ENCODE results near the gene LRRC37A3.
A peak's percentile ranks its signal among the peaks of the same experiment; 100 is the strongest.
"Not testable (repeated sequence)": the region's sequence is repeated elsewhere in the genome, so short reads cannot be mapped to it uniquely, and the experiment has no call there.

LRRC37A3 gene

DNA sequence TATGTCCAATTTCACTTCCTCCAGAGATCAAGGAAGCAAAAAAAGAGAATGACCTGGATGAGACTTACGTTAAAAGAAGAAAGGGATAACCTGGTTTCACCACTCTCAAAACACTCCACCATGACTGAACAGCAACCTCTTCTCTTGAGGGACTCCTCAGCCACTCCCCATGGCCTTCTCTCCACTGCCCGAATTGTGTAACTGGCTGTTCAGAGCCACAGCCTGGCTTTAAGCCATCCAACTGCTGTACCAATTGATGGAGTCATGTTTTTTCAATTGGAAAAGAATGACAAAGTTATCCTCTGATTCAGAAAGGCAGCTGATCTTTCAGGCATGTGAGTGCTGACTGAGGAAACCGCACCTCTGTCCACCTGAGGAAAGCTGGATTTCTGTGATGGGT lies 85.2 kb downstream of the LRRC37A3 start:
- not testable (repeated sequence) for DNase-seq (ENCODE audit: low spot score)

DNA sequence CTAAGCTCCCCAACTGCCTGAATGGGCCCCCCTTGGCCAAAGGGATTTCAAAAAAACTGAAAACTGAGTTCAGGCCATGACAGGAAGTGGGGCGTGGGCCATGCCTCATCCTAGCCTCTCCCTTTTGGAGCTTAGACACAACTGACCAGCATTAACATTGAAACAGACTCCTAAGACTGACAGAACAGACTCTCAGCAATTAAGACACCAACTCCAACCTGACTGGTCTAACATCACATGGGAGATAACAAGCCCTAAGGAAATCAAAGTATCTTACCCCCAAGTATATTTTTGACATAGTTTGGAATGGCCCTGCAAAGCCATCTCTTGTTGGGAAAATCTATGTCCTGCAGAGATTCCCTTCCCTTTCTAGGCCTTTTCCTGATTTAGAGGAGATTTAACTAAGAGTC lies 88.6 kb downstream of the LRRC37A3 start:
- DNase-seq (ENCODE audit: low spot score): not testable (repeated sequence)

- DNase-seq (ENCODE audit: low spot score): not testable (repeated sequence)
These were observed 89.3 kb downstream of the LRRC37A3 start for GRCh38 chr17:64829824-64830630.

DNA sequence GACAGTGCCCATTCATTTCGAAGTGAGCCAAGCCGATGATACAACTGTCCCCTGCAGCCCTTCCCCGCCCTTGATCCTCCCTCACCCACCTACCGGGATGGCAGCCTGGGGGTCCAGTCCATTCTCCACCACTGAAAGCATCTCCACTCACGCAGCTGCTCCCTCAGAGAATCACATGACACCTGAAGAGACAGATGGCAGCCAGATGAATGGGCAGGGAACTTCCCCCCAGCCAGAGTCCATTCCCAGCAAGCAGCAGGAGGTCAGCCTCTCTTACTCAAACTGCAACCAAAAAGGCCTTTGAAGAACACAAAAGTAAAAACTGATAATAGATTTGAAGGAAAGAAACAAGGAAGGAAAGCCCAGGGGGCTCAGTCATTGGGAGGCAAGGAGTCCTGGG lies 90.2 kb downstream of the LRRC37A3 start:
- DNase-seq (ENCODE audit: low spot score): not testable (repeated sequence)

- not testable (repeated sequence) for DNase-seq (ENCODE audit: low spot score)
These were observed 100.4 kb downstream of the LRRC37A3 start for GRCh38 chr17:64818904-64819303.

- not testable (repeated sequence) for DNase-seq (ENCODE audit: low spot score)
These were observed 103.5 kb downstream of the LRRC37A3 start for GRCh38 chr17:64815833-64816198.

GRCh38 chr17:64814993-64815832 lies 104.1 kb downstream of the LRRC37A3 start:
- not testable (repeated sequence) for DNase-seq (ENCODE audit: low spot score)

DNA sequence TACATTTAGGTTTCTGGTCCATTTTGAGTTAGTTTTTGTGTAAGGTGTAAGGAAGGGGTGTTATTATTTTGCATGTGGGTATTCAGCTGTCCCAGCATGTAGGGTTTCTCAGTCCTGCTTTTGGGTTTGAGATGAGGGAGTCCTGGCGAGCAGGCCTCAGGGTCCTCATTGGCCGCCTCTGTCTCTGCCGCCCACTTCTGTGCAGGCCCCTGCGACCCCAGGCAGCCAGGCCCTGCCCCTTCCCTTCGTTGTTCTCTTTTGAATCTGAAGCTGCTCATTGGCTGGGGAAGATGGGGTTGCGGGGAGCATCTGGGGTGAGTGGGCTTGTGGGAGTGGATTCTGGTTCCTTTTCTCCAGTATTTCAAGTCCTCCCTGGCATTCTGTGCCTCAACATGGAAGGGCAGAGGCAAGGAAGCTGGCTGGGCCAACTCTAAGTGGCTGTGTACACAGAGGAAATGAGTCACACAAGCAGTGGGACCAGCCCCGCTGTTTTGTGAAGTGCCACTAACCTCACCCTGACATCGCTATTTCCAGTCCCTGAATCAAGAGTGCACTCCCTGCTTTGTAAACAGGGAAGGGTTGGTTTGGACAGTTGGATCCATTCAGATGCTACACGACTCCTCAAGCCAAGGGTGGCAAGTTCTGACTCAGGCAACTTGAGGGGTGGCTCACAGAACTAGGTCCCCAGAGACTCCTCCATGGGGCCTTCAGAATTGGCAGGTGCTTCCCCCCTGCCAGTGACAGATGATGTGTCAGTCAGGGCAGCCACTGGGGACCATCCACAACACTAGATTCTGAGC lies 110.9 kb downstream of the LRRC37A3 start:
- DNase-seq (ENCODE audit: low spot score): peak; percentile 22

Measured in left forelimb (tissue), 1 donor.